HepG2 (cell line): ENCODE data around the gene DIS3L2. TPM values are rescaled to one million over a fixed set of nuclear protein-coding genes. Genes with fewer than 3 reads are reported as not detected.

ENCODE experiments used
- AFF4 ChIP-seq: sonication (generic); formaldehyde crosslinking; IDR thresholded peaks from 2 replicates; pipeline ENCODE4 v1.4.0; 2020; ENCODE audit warnings: missing genetic modification reagents
- AHDC1 ChIP-seq: sonication (generic); formaldehyde crosslinking; IDR thresholded peaks from 2 replicates; pipeline ENCODE4 v1.5.1; 2020; ENCODE audit warnings: mild to moderate bottlenecking, missing genetic modification reagents, borderline replicate concordance
- CERS6 ChIP-seq: sonication (generic); formaldehyde crosslinking; IDR thresholded peaks from 2 replicates; pipeline ENCODE4 v1.5.0; 2020; ENCODE audit warnings: missing genetic modification reagents
- FOXA1 ChIP-seq, 2 experiments: fragments of 450-650 bp in 1 of 2; sonication (generic) in 1 of 2; formaldehyde crosslinking in 1 of 2; IDR thresholded peaks; 2 replicates each; pipeline versions ENCODE4 v1.4.0 to v1.6.1; 2016 to 2020; ENCODE audit warnings: missing genetic modification reagents in 1 of 2
- GTF2F1 ChIP-seq: fragments of 150-350 bp; IDR thresholded peaks from 2 replicates; pipeline ENCODE4 v1.6.1; 2014; ENCODE audit warnings: low read length
- JDP2 ChIP-seq: sonication (generic); formaldehyde crosslinking; IDR thresholded peaks from 2 replicates; pipeline ENCODE4 v1.8.1; 2022; ENCODE audit warnings: missing genetic modification reagents, borderline replicate concordance
- MLX ChIP-seq: IDR thresholded peaks from 2 replicates; pipeline ENCODE4 v1.6.1; 2016
- PPARG ChIP-seq: conservative IDR thresholded peaks from 2 replicates; pipeline ENCODE4 v1.6.1; 2016; ENCODE audit warnings: missing biosample characterization, missing genetic modification reagents
- RELA ChIP-seq: sonication (generic); formaldehyde crosslinking; IDR thresholded peaks from 2 replicates; pipeline ENCODE4 v1.4.0; 2020; ENCODE audit warnings: missing genetic modification reagents
- RFX1 ChIP-seq: fragments of 450-650 bp; IDR thresholded peaks from 2 replicates; pipeline ENCODE4 v1.6.1; 2017
- SMC3 ChIP-seq: IDR thresholded peaks from 2 replicates; pipeline ENCODE4 v1.6.1; 2011; ENCODE audit warnings: low read length, improper control_type of control experiment
- TERF1 ChIP-seq: sonication (generic); formaldehyde crosslinking; IDR thresholded peaks from 2 replicates; pipeline ENCODE4 v1.8.0; 2022; ENCODE audit warnings: mild to moderate bottlenecking, missing genetic modification reagents, moderate library complexity
- TRIM22 ChIP-seq: fragments of 450-650 bp; IDR thresholded peaks from 2 replicates; pipeline ENCODE4 v1.6.1; 2017
- ZNF431 ChIP-seq: sonication (generic); formaldehyde crosslinking; IDR thresholded peaks from 2 replicates; pipeline ENCODE4 v1.9.0; 2022; ENCODE audit warnings: missing genetic modification reagents, low read depth, mild to moderate bottlenecking, borderline replicate concordance
- ZNF891 ChIP-seq: sonication (generic); formaldehyde crosslinking; IDR thresholded peaks from 2 replicates; pipeline ENCODE4 v1.5.0; 2020; ENCODE audit warnings: mild to moderate bottlenecking, missing genetic modification reagents
- polyA plus RNA-seq, 8 experiments: library from polyadenylated mRNA; depleted of rRNA in 3 of 8; stranded (reverse) in 7 of 8; unstranded in 1 of 8; fragments of >200 nt; fragmentation: Illumina TruSeq in 4 of 8; extraction: Trizol in 4 of 8; gene quantifications; 2 replicates each; pipeline versions ENCODE4 v1.2.1 to v1.2.3, GENCODE V29; 2011 to 2016; ENCODE audit warnings: low read depth in 4 of 8, missing spikeins in 1 of 8, mixed read lengths in 1 of 8; ENCODE audit not compliant: insufficient read depth in 1 of 8
- total RNA-seq, 5 experiments: library from RNA; depleted of rRNA; stranded (reverse); fragments of >200 nt; fragmentation: Illumina TruSeq; extraction: Trizol; gene quantifications; 2 replicates each; pipeline ENCODE4 v1.2.3, GENCODE V29; 2016; ENCODE audit warnings: low read depth in 1 of 5

Gene DIS3L2
- total and polyA plus RNA-seq, 2 of the 13 experiments (the other 11 are each of a cell fraction or from before 2014, with no cell fraction given): 7.0 to 23.9 TPM

GRCh38 chr2:231957913-231958763, 3.4 kb upstream of the DIS3L2 start (continued):
- no peak for TF ChIP-seq CERS6
- TF ChIP-seq GTF2F1: no peak
- TF ChIP-seq JDP2: no peak
- no peak for TF ChIP-seq TERF1
- no peak for TF ChIP-seq ZNF891
- no peak for TF ChIP-seq PPARG
- TF ChIP-seq RELA (CRISPR knock-in tag): no peak
- no peak for TF ChIP-seq TRIM22
- TF ChIP-seq ZNF431 (CRISPR knock-in tag): no peak
- no peak for TF ChIP-seq MLX (CRISPR knock-in tag)
- peak; percentile 40; the same call in 1 of the 2 replicates for TF ChIP-seq AHDC1
- TF ChIP-seq RFX1: no peak
- TF ChIP-seq AFF4 (CRISPR knock-in tag): no peak
- no peak for TF ChIP-seq FOXA1 (IDR thresholded peaks at IDR 0.05)
- peak; percentile 85 for TF ChIP-seq FOXA1 (CRISPR knock-in tag; IDR thresholded peaks at IDR 0.05)
- TF ChIP-seq SMC3: no peak
